HL-60 (cell line): ENCODE measurements around the gene PTPRN2.

Source experiments
- DNase-seq, 2 experiments: peaks; one replicate each; pipeline ENCODE4 v3.0.0-alpha.2; 2010 to 2020; ENCODE audit warnings: low read depth in 1 of 2, low spot score in 1 of 2
- H3K27ac ChIP-seq: fragments of 250-450 bp; sonication (Bioruptor Pico); replicated peaks from 2 replicates; pipeline ENCODE4 v1.5.1; 2020; ENCODE audit warnings: mild to moderate bottlenecking, moderate library complexity
- H3K27me3 ChIP-seq: fragments of 250-450 bp; sonication (Bioruptor Pico); 2 replicates; pipeline ENCODE4 v1.5.1; 2021; ENCODE audit warnings: mild to moderate bottlenecking, moderate library complexity; ENCODE audit not compliant: insufficient read depth, poor library complexity, severe bottlenecking
- H3K4me3 ChIP-seq: replicated peaks from 2 replicates; pipeline ENCODE4 v1.5.1; 2011; ENCODE audit warnings: mild to moderate bottlenecking, control low read depth, low read length; ENCODE audit not compliant: insufficient read depth
- GABPA ChIP-seq: IDR thresholded peaks from 2 replicates; pipeline ENCODE4 v1.6.1; 2012; ENCODE audit warnings: low read depth
- POLR2AphosphoS5 ChIP-seq: IDR thresholded peaks from 2 replicates; pipeline ENCODE4 v1.6.1; 2012; ENCODE audit warnings: low read depth
- SPI1 ChIP-seq: IDR thresholded peaks from 2 replicates; pipeline ENCODE4 v1.6.1; 2012; ENCODE audit warnings: low read depth, mild to moderate bottlenecking, borderline replicate concordance
- TF ChIP-seq, protein P1 (sequence below): IDR thresholded peaks from one replicate; pipeline ENCODE4 v1.5.1; 2011; ENCODE audit warnings: low read length, control low read depth, inconsistent platforms; ENCODE audit not compliant: insufficient read depth
- TF ChIP-seq, protein P2 (sequence below): IDR thresholded peaks from 2 replicates; pipeline ENCODE4 v1.6.1; 2012; ENCODE audit warnings: low read depth; ENCODE audit not compliant: insufficient replicate concordance

The PTPRN2 gene

DNA sequence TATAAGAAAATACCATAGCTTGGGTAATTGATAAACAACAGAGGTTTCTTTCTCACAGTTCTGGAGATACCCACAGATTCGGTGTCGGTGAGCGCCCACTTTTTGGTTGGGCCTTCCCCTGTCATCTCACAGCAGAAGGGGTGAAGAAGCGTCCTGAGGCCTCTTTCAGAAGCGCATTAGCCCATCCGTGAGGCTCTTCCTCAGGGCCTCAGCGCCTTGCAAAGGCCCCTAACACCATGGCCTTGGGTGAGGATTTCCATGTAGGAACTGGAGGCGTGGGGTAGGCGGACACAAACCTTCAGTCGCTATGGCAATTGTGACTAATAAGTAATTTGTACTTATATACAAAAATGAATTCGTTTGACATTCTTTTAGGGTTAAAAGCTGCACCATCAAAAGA, 316.0 kb downstream of the PTPRN2 start:
- no peak for DNase-seq
- TF ChIP-seq SPI1, result no peak
- no peak for TF ChIP-seq POLR2AphosphoS5
- TF ChIP-seq, protein P1, sequence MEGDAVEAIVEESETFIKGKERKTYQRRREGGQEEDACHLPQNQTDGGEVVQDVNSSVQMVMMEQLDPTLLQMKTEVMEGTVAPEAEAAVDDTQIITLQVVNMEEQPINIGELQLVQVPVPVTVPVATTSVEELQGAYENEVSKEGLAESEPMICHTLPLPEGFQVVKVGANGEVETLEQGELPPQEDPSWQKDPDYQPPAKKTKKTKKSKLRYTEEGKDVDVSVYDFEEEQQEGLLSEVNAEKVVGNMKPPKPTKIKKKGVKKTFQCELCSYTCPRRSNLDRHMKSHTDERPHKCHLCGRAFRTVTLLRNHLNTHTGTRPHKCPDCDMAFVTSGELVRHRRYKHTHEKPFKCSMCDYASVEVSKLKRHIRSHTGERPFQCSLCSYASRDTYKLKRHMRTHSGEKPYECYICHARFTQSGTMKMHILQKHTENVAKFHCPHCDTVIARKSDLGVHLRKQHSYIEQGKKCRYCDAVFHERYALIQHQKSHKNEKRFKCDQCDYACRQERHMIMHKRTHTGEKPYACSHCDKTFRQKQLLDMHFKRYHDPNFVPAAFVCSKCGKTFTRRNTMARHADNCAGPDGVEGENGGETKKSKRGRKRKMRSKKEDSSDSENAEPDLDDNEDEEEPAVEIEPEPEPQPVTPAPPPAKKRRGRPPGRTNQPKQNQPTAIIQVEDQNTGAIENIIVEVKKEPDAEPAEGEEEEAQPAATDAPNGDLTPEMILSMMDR, result no peak
- TF ChIP-seq GABPA, result no peak
- TF ChIP-seq, protein P2, sequence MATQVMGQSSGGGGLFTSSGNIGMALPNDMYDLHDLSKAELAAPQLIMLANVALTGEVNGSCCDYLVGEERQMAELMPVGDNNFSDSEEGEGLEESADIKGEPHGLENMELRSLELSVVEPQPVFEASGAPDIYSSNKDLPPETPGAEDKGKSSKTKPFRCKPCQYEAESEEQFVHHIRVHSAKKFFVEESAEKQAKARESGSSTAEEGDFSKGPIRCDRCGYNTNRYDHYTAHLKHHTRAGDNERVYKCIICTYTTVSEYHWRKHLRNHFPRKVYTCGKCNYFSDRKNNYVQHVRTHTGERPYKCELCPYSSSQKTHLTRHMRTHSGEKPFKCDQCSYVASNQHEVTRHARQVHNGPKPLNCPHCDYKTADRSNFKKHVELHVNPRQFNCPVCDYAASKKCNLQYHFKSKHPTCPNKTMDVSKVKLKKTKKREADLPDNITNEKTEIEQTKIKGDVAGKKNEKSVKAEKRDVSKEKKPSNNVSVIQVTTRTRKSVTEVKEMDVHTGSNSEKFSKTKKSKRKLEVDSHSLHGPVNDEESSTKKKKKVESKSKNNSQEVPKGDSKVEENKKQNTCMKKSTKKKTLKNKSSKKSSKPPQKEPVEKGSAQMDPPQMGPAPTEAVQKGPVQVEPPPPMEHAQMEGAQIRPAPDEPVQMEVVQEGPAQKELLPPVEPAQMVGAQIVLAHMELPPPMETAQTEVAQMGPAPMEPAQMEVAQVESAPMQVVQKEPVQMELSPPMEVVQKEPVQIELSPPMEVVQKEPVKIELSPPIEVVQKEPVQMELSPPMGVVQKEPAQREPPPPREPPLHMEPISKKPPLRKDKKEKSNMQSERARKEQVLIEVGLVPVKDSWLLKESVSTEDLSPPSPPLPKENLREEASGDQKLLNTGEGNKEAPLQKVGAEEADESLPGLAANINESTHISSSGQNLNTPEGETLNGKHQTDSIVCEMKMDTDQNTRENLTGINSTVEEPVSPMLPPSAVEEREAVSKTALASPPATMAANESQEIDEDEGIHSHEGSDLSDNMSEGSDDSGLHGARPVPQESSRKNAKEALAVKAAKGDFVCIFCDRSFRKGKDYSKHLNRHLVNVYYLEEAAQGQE, result no peak
- Histone ChIP-seq H3K27me3 (no peaks in the 10 kb centered on the region), H3K4me3 (no peak overlapping the region), H3K27ac (no peak overlapping the region)

DNA sequence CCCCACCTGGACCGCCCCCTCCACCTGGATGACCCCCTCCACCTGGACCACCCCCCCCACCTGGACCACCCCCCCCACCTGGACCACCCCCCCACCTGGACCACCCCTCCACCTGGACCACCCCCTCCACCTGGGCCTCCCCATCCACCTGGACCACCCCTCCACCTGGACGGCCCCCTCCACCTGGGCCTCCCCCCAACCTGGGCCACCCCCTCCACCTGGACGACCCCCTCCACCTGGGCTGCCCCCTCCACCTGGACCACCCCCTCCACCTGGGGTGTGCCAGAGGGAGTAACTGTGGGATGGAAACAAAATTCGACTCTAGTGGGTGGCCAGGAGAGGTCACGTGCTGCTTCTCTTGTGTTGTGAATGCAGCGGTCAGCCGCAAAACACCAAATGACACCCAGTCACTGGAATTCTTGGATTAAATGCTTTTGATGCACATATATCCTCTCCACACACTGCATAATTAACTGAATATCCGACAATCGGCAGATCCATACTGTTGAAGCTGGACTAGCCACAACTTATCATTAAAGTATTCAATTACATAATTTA, 316.7 kb downstream of the PTPRN2 start:
- TF ChIP-seq SPI1 (no peak), GABPA (no peak), POLR2AphosphoS5 (no peak)
- TF ChIP-seq, protein P1, result no peak
- TF ChIP-seq, protein P2, result no peak
- Histone ChIP-seq H3K4me3 (no peak overlapping the region), H3K27me3 (no peaks in the 10 kb centered on the region), H3K27ac (no peak overlapping the region)
- no peak for DNase-seq

DNA sequence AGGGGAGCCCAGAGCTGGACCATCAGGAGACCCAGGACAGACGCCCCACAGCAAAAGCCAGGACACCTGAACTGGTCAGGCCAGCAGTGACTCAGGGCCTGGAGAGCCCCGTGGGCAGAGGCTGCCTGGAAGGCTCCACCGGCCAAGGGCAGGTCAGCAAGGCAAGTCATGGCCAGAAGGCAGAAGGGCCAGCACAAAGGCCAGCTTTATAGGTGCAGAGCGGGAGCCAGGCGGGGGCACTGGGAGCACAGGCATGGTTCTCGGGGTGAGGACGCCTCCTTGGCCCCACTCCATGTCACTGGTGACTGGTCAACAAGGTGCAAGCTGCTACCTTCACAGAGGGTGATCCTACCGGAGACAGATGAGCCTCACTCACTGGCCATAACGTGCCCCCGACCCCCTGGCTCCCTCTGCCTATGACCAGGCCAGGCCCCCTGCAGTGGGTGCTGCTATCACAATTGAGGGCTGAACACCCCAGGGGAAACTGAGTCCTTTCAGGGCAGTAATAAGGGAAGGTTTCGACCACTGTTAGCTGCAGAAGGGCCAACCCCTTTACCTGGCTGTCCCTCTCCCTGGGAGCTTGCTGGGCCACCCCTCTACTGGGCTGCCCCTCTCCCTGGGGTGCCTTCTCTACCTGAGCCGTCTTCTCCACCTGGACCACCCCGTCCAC, 317.4 kb downstream of the PTPRN2 start:
- DNase-seq, result no peak
- no peak for TF ChIP-seq SPI1
- TF ChIP-seq GABPA, result no peak
- TF ChIP-seq, protein P1, result no peak
- TF ChIP-seq POLR2AphosphoS5, result no peak
- Histone ChIP-seq H3K27me3 (no peaks in the 10 kb centered on the region), H3K4me3 (no peak overlapping the region), H3K27ac (no peak overlapping the region)
